NCI-H2227 (cell line): ENCODE results near the gene IRF8.
"Not testable (repeated sequence)": the region's sequence is repeated elsewhere in the genome, so short reads cannot be mapped to it uniquely, and the experiment has no call there.

Experiments
- DNase-seq: peaks from one replicate; lab custom pipeline; 2025; ENCODE audit not compliant: unreplicated experiment; lab: John Stamatoyannopoulos, UW

The IRF8 gene

GRCh38 chr16:85867189-85867588 lies 31.8 kb upstream of the IRF8 start:
- DNase-seq, result no peak

DNA sequence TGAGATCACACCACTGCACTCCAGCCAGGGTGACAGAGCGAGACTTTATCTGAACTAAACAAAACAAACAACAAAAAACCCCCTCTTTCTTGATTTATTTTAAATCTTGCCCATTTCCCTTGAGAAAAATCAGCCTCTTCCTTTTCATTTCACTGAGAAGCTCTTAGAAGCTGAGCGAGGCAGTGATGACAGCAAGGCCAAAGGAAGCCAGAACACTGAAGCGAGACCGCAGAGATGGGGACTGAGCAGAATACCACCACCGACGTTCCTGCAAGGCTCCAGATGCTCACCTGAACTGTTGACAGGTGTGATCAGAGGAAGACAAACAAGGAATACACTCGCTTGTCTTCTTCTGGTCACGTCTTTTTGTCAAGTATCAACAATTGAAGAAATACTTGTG lies 30.5 kb upstream of the IRF8 start:
- DNase-seq, result no peak

GRCh38 chr16:85869206-85869605 lies 29.8 kb upstream of the IRF8 start:
- DNase-seq, result no peak

DNA sequence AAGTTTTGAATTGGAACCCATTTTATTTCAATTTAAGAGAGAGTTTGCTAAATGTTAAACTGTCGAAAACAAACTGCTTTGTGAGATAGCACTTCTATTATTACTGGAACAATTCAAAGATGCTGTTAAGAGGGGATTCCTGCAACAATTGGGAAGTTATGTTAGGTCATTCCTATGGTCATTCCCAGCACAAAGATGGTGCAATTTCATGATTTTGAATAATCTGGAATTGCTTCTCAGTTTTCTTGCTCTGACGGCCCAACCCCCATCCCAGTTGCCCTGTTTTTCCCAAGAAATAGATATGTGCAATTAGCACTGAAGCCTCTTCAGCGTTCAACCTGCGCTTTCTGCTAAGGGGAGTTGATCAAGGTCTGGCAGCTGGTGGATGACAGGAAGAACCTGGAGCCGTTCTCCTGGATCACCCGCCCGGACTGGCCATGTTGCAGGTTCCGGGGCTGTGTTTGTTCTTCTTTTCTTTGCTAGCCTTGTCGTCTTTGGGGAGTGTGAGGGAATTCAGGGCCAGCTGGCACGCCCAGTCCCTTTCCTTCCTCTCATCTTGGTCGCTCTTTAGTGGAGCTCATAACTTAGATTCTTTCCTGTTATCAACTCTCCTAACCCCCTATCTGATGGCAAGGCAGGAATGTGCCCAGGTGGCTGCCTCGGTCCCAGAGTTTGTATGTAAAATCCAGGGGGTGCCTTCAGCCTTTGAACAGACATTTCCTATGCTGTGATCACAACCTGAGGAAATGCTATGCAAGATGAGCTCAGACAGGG lies 29.0 kb upstream of the IRF8 start:
- no peak for DNase-seq

DNA sequence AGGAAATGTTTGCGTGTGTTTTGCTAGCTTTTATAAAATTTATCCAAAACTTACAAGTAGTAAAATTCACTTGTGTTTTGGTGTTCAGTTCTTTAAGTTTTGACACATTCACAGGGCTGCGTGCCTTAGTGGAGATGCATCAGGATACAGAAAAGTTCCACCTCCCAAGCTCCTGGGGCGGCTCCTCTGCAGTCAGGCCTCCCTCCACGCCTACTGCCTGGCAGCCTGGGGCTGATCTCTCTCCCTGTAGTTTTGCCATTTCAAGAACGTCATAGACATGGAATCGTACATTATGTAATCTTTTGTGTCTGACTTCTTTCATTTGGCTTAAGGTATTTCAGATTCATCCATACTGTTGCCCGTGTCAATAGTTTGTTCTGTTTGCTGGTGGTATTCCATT lies 27.2 kb upstream of the IRF8 start:
- DNase-seq, result no peak

- DNase-seq, result no peak
Observed at GRCh38 chr16:85872734-85873133, 26.2 kb upstream of the IRF8 start.

DNA sequence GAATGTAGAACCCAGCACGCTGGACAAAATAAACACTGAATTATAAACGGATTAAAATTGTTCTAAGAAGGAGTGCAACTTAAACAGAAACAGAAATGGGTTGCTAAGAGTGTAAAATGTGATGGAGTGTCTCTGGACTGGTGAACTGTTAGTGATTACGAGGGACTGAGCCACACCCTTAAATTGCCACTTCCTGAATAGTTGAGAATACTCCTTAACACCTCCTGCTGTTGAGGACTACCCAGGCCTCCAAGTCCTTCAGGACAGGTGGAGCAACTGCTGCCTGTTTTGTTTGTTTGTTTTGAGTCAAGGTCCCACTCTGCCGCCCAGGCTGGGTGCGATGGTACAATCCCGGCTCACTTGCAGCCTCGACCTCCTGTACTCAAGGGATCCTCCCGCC lies 25.8 kb upstream of the IRF8 start:
- DNase-seq, result no peak

GRCh38 chr16:85874031-85874430 lies 24.9 kb upstream of the IRF8 start:
- DNase-seq, result not testable (repeated sequence)

DNA sequence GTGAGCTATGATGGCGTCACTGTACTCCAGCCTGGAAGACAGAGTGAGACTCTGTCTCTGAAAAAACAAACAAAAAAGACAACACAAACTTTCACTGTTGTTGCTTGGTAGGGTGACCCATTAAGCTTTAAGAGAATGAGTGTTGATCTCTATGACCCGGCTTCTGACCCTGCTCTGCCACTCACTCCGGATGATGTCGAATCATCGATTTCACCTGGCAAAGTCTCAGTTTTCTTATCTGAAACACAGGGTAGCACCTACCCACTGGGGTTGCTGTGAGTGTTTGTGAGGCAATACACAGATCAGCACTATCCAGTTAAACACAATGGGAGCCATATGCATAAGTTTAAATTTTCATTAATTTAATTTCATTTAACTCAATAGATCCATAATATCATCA lies 20.6 kb upstream of the IRF8 start:
- DNase-seq, result no peak

DNA sequence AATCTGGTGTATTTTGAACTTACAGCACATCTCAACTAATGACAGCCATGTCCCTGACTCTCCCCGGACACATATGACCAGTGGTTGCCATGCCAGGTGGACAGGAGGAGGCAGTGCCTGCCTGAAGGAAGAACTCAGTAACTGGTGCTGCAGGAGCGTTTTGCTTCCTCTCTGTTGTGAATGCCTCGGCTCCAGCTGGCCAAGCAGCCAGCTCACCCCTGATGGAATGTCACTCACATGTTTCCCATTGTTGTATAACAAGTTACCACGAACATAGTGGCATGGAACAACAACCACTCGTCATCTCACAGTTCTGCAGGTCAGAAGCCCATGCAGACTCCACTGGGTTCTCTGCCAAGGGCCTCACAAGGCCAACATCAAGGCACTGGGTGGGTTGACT lies 20.1 kb upstream of the IRF8 start:
- no peak for DNase-seq

GRCh38 chr16:85879549-85879948 lies 19.4 kb upstream of the IRF8 start:
- no peak for DNase-seq

DNA sequence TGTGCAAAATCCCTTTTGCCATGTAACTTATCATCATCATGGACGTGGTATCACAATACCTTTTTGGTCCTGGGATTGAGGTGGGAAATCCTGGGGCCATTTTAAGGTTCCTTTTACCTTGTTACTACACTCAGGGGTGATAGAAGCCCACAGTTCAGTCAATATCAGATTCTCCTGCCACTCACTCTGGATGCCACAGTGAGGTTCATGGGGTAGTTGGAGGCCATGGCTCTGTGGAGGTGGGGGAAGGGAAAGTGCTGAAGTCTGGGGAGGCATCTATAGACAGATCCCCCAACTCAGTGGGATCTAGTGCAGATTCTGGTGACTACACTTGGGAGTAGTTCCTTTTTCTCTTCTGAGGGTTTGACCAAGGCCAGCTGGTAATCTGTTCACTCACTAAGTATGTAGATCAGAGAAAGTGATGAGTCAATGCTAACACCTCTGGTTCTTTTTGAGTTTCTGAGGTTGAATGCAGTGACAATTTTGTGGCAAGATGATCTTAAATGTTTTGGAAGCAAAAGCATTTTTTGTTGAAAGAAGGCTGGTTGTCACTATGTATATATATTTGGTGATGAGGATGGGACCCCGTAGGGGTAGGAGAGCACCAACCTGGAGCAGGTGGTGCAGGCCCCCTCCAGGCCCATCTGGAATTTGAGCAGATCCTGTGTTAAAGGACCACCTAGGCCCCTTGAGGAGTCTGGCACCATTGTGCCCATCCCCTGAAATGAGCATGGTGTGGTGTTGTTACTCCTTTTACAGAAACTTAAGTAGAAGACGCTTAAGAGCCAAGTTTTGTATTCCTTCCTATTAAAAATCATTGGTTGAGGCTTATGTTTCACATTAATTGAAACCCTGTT lies 18.8 kb upstream of the IRF8 start:
- no peak for DNase-seq

DNA sequence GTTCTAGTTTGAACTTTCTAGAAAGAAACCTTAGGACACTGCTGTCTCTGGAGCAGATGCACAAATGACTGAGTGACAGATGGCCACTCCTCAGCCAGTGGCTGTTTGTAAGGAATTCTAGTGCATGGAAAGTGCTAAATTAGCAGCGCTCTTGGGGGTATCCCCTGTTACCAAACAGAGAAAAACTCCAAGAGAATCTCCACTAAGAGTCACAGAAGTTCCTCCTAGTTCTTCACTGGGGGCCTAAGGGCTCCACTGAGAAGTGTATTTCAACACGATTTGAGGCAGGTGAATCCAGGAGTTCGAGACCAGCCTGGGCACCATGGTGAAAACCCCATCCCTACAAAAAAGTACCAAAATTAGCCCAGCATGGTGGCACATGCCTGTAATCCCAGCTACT lies 18.1 kb upstream of the IRF8 start:
- DNase-seq, result no peak

GRCh38 chr16:85881436-85881835 lies 17.5 kb upstream of the IRF8 start:
- DNase-seq, result no peak

GRCh38 chr16:85882181-85882810 lies 16.7 kb upstream of the IRF8 start:
- DNase-seq, result no peak

GRCh38 chr16:85883813-85884212 lies 15.1 kb upstream of the IRF8 start:
- no peak for DNase-seq

GRCh38 chr16:85884808-85885463 lies 14.0 kb upstream of the IRF8 start:
- no peak for DNase-seq

- DNase-seq, result no peak
Observed at GRCh38 chr16:85885537-85885936, 13.4 kb upstream of the IRF8 start.

- no peak for DNase-seq
Observed at GRCh38 chr16:85888405-85889331, 10.3 kb upstream of the IRF8 start.

- no peak for DNase-seq
Observed at GRCh38 chr16:85891033-85891775, 7.8 kb upstream of the IRF8 start.
